Parathyroid adenoma (tissue), 2 donors: ENCODE measurements around the gene LAMA2.

Source experiments
- H2AFZ ChIP-seq: fragments of 300-600 bp; sonication (generic); one replicate; pipeline ENCODE4 v1.7.0; 2017; ENCODE audit warnings: antibody characterized with exemption, mild to moderate bottlenecking
- H3K27ac ChIP-seq: fragments of 300-600 bp; sonication (generic); one replicate; pipeline ENCODE4 v1.7.0; 2017
- H3K27me3 ChIP-seq: fragments of 300-600 bp; sonication (generic); one replicate; pipeline ENCODE4 v1.7.0; 2017; ENCODE audit warnings: low read length; ENCODE audit not compliant: control insufficient read depth, insufficient read depth
- H3K36me3 ChIP-seq: fragments of 300-600 bp; sonication (generic); one replicate; pipeline ENCODE4 v1.7.0; 2017; ENCODE audit warnings: low read length; ENCODE audit not compliant: control insufficient read depth, insufficient read depth
- H3K4me1 ChIP-seq: fragments of 300-600 bp; sonication (generic); one replicate; pipeline ENCODE4 v1.7.0; 2017; ENCODE audit warnings: control low read depth
- H3K4me2 ChIP-seq: fragments of 300-600 bp; sonication (generic); one replicate; pipeline ENCODE4 v1.7.0; 2017; ENCODE audit warnings: low read length
- H3K4me3 ChIP-seq: fragments of 300-600 bp; sonication (generic); one replicate; pipeline ENCODE4 v1.7.0; 2017; ENCODE audit warnings: low read depth, low read length
- H3K79me2 ChIP-seq: fragments of 300-600 bp; sonication (generic); one replicate; pipeline ENCODE4 v1.7.0; 2017; ENCODE audit warnings: control low read depth
- H3K9ac ChIP-seq: fragments of 300-600 bp; sonication (generic); one replicate; pipeline ENCODE4 v1.7.0; 2017; ENCODE audit warnings: mild to moderate bottlenecking
- H3K9me3 ChIP-seq: fragments of 300-600 bp; sonication (generic); one replicate; pipeline ENCODE4 v1.7.0; 2017; ENCODE audit warnings: low read length; ENCODE audit not compliant: control insufficient read depth
- TF ChIP-seq, protein P1 (sequence below): fragments of 300-600 bp; sonication (generic); IDR thresholded peaks from one replicate; pipeline ENCODE4 v1.7.0; 2017; ENCODE audit warnings: antibody characterized with exemption, mild to moderate bottlenecking
- donor health status: primary hyperparathyroidism.

The LAMA2 gene

DNA sequence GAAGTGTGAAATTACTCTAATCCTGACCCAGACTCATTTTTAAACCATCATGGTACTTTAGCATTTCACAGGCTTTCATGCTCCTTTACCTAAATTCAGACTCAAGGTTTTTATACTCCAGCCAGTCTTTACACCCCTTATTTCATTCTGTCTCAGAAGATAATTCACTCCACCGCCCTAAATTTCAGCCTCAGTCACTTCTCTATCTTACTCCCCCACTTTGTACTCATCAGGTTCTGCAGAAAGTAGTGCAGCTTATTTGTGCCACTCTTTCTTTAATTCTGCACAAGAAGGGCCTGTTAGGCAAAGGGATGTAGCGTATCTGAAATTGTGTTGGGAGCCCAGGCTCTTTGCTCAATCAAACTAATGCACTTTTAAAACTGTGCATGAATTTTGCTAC lies 621.5 kb downstream of the LAMA2 start:
- no peak overlapping the region for H3K9ac ChIP-seq
- H3K36me3 ChIP-seq, result no peaks in the 10 kb centered on the region

DNA sequence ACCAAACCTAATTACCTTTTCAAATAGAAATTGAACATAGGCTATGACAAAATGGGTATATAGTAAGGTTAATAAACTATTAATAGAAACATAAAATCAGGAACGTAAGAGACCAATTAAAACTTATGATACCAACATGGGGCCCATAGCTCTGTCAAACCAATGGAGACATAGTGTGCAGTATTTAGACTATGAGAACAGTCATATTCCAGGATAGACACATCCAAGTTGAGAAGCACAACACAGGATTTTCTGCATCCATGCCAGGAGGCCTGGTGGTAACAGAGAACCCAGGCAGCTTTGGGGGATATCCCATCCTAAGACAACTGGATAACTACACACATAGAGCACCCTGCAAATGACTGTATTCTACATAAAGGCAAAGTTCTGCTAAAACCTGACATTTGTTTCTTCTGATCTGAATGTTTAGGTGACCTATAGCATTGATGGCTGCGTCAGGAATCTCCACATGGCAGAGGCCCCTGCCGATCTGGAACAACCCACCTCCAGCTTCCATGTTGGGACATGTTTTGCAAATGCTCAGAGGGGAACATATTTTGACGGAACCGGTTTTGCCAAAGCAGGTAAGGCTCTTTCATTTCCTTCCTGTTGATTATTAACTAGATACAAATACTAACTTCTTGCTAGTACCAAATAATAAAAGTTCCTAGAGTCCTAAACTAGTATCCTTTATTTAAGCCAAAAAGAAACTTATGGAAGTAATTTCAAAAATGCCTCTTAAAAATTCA lies 624.3 kb downstream of the LAMA2 start:
- Histone ChIP-seq H3K4me2 (no peak overlapping the region), H3K9ac (no peak overlapping the region), H2AFZ (no peak overlapping the region), H3K4me1 (no peaks in the 10 kb centered on the region), H3K27me3 (no peaks in the 10 kb centered on the region), H3K4me3 (no peak overlapping the region), H3K9me3 (no peaks in the 10 kb centered on the region), H3K27ac (no peak overlapping the region), H3K36me3 (no peaks in the 10 kb centered on the region), H3K79me2 (no peaks in the 10 kb centered on the region)
- TF ChIP-seq, protein P1, sequence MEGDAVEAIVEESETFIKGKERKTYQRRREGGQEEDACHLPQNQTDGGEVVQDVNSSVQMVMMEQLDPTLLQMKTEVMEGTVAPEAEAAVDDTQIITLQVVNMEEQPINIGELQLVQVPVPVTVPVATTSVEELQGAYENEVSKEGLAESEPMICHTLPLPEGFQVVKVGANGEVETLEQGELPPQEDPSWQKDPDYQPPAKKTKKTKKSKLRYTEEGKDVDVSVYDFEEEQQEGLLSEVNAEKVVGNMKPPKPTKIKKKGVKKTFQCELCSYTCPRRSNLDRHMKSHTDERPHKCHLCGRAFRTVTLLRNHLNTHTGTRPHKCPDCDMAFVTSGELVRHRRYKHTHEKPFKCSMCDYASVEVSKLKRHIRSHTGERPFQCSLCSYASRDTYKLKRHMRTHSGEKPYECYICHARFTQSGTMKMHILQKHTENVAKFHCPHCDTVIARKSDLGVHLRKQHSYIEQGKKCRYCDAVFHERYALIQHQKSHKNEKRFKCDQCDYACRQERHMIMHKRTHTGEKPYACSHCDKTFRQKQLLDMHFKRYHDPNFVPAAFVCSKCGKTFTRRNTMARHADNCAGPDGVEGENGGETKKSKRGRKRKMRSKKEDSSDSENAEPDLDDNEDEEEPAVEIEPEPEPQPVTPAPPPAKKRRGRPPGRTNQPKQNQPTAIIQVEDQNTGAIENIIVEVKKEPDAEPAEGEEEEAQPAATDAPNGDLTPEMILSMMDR, result no peak

More for the DNA sequence above, 621.5 kb downstream of the LAMA2 start:
- Histone ChIP-seq H3K4me1 (peaks cover 5% of the 10 kb centered on the region), H3K27me3 (no peaks in the 10 kb centered on the region), H3K9me3 (no peaks in the 10 kb centered on the region), H2AFZ (no peak overlapping the region), H3K79me2 (no peaks in the 10 kb centered on the region), H3K4me2 (no peak overlapping the region), H3K4me3 (no peak overlapping the region), H3K27ac (no peak overlapping the region)
- TF ChIP-seq, protein P1, result no peak

DNA sequence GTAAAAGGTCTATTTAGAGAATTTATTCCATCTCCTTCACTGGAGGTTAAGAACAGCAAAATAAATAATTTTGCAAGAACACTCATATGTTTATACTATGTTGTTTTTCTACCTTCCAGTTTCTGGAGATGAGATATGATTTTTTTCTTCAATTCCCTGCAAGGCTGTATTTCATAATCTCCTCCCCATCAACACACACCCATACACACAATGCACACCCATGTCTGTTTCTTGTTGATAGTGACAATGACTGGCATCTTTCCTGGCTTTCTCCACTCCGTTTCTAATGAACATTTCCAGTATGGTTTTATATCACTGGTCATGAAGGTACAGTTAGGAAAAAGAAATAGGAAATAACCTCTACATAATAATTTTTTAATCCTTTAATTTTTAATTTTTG lies 624.9 kb downstream of the LAMA2 start:
- Histone ChIP-seq H3K4me3 (no peak overlapping the region), H3K4me1 (no peaks in the 10 kb centered on the region), H3K27ac (no peak overlapping the region), H3K79me2 (no peaks in the 10 kb centered on the region), H3K27me3 (no peaks in the 10 kb centered on the region), H2AFZ (no peak overlapping the region), H3K9ac (no peak overlapping the region), H3K4me2 (no peak overlapping the region), H3K36me3 (no peaks in the 10 kb centered on the region), H3K9me3 (no peaks in the 10 kb centered on the region)
- TF ChIP-seq, protein P1, result no peak

- Histone ChIP-seq H3K4me3 (no peak overlapping the region), H3K9me3 (no peaks in the 10 kb centered on the region), H2AFZ (no peak overlapping the region), H3K36me3 (no peaks in the 10 kb centered on the region), H3K27ac (no peak overlapping the region), H3K27me3 (no peaks in the 10 kb centered on the region), H3K9ac (no peak overlapping the region), H3K4me1 (no peaks in the 10 kb centered on the region), H3K79me2 (no peaks in the 10 kb centered on the region), H3K4me2 (no peak overlapping the region)
- TF ChIP-seq, protein P1, result no peak
Observed at GRCh38 chr6:129508477-129509145, 625.7 kb downstream of the LAMA2 start.
